MG63 (cell line): Measurements from ENCODE around the gene SHANK1. TPM values are rescaled to one million over a fixed set of nuclear protein-coding genes. Genes with fewer than 3 reads are reported as not detected.

ENCODE experiments used
- DNase-seq: peaks from one replicate; pipeline ENCODE4 v3.0.0-alpha.2; 2020
- H3K27me3 ChIP-seq: fragments of 250-450 bp; sonication (Bioruptor Pico); 2 replicates; pipeline ENCODE4 v1.5.1; 2020; ENCODE audit warnings: mild to moderate bottlenecking, moderate library complexity
- H3K36me3 ChIP-seq: fragments of 250-450 bp; sonication (Bioruptor Pico); 2 replicates; pipeline ENCODE4 v1.5.1; 2020; ENCODE audit warnings: mild to moderate bottlenecking, moderate library complexity
- H3K4me3 ChIP-seq: fragments of 250-450 bp; sonication (Bioruptor Pico); 2 replicates; pipeline ENCODE4 v1.5.1; 2020; ENCODE audit warnings: mild to moderate bottlenecking, moderate library complexity
- H3K9me3 ChIP-seq: fragments of 250-450 bp; sonication (Bioruptor Pico); 2 replicates; pipeline ENCODE4 v1.5.1; 2020; ENCODE audit warnings: mild to moderate bottlenecking, moderate library complexity
- total RNA-seq: library from RNA; depleted of rRNA; stranded (reverse); fragments of >200 nt; shearing (Covaris generic); gene quantifications from 2 replicates; pipeline ENCODE4 v1.2.3, GENCODE V29; 2014; ENCODE audit warnings: low replicate concordance

The SHANK1 gene
- total RNA-seq, 1 experiment from 2014 or later: 3.6 TPM

DNA sequence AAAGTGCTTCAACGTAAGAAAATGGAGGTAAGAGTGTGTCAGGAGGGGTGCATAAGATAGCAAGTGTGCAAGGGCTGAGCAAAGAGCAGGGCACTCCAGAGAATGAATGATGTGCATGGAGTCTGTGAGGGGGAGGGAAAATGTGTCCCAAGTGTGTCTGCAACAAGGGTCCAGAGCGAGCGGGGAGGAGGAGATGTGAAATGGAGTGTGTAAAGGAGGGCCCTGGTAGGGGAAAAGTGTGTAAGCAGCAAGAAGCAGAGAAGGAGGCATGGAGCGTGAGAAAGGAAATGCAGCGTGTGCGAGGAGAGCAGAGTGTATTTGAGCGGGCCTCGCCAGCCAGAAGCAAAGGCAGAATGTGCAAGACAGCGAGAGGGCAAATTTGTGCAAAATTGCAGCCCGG lies 58.6 kb downstream of the SHANK1 start:
- Histone ChIP-seq H3K4me3 (no peak overlapping the region), H3K27me3 (no peaks in the 10 kb centered on the region), H3K9me3 (no peaks in the 10 kb centered on the region; the same call in 1 of the 2 replicates), H3K36me3 (no peaks in the 10 kb centered on the region)
- DNase-seq: no peak

DNA sequence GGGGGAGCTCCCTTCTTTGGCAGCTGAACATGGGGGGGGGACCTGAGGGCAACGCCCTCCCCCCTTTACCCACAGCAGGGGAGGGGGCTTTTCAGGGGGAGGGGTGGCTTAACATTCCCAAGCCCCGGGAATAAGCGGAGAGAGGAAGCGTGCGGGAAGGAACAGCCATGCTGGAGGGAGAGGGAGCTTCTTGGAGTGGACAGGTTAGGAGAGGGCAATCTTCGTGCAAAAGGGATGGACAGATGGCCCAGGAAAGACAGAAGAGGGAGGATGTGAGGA lies 59.6 kb downstream of the SHANK1 start:
- Histone ChIP-seq H3K4me3 (no peak overlapping the region), H3K9me3 (peaks cover 2% of the 10 kb centered on the region), H3K36me3 (no peaks in the 10 kb centered on the region), H3K27me3 (no peaks in the 10 kb centered on the region)
- no peak for DNase-seq

GRCh38 chr19:50659318-50660087 lies 60.1 kb downstream of the SHANK1 start:
- Histone ChIP-seq H3K4me3 (peak overlapping the region; percentile 53), H3K27me3 (0 out of 2 replicates have a peak, but pooled peaks cover 2% of the 10 kb centered on the region), H3K36me3 (no peaks in the 10 kb centered on the region), H3K9me3 (peaks cover 6% of the 10 kb centered on the region)
- no peak for DNase-seq

- Histone ChIP-seq H3K9me3 (peaks cover 6% of the 10 kb centered on the region; the same call in 1 of the 2 replicates), H3K27me3 (peaks cover 3% of the 10 kb centered on the region; the same call in 1 of the 2 replicates), H3K4me3 (peak overlapping the region; percentile 53), H3K36me3 (no peaks in the 10 kb centered on the region)
- DNase-seq: peak; percentile 83
Observed at GRCh38 chr19:50658441-50659317, 60.9 kb downstream of the SHANK1 start.

DNA sequence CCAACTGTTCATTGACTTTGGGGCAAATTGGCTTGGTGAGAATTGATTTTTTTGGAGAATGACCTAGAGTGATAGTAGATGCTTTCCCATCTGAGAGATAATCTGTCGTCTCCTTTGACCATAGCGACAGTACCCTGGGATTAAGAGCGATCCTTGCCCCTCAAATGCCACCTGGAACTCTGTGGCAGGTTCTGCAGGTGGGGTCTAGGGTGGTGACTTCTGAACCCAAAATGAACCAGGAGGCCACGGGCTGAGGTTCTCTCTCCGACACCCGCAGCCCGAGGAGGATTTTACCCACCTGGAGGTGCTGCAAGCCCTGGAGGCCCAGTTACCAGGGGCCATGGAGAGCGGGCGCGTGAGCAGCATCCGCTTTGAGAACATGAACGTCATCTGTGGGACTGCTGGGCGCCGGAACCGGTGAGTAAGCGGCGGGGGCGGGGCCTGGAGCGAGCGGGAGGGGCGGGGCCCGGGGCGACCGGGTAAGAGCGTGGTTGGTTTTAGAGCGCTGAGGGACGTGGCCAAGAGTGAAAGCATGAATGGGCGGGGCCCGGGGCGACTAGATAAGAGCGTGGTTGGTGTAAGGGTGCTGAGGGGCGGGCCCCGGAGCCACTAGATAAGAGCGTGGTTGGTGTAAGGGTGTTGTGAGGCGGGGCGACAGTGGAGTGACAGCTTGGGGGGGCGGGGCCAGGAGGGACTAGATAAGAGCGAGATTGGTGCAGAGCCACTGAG lies 61.7 kb downstream of the SHANK1 start:
- DNase-seq: peak; percentile 99
- Histone ChIP-seq H3K27me3 (peaks cover 10% of the 10 kb centered on the region), H3K9me3 (peaks cover 6% of the 10 kb centered on the region; the same call in 1 of the 2 replicates), H3K4me3 (peak overlapping the region; percentile 53), H3K36me3 (no peaks in the 10 kb centered on the region)

GRCh38 chr19:50657222-50657669 lies 62.4 kb downstream of the SHANK1 start:
- H3K4me3 ChIP-seq: no peak overlapping the region; the same call in 1 of the 2 replicates
- H3K36me3 ChIP-seq: no peaks in the 10 kb centered on the region
- peaks cover 15% of the 10 kb centered on the region for H3K27me3 ChIP-seq
- peaks cover 6% of the 10 kb centered on the region; the same call in 1 of the 2 replicates for H3K9me3 ChIP-seq
- no peak for DNase-seq

DNA sequence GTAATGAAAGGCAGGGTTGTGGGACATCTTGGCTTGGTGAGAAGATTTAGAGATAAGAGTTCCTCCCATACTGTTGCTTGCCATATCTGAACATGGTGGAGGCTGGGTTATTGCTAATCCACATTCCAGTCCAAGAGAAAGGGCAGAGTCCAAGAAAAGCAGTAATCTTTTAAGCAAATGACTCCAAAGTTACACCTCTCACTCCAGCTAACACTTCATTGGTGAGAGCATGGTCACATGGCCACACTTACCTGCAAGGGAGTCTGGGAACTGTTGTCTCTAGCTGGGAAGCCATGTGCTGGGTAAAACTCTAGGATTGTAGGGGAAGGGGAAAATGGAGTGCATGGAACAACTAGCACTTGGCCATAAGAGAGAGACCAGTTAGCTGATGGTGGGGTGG lies 64.7 kb downstream of the SHANK1 start:
- no peak overlapping the region for H3K4me3 ChIP-seq
- H3K27me3 ChIP-seq: peaks cover 20% of the 10 kb centered on the region
- peaks cover 6% of the 10 kb centered on the region; the same call in 1 of the 2 replicates for H3K9me3 ChIP-seq
- H3K36me3 ChIP-seq: no peaks in the 10 kb centered on the region
- DNase-seq: no peak

GRCh38 chr19:50652722-50653121 lies 66.9 kb downstream of the SHANK1 start:
- Histone ChIP-seq H3K27me3 (peaks cover 24% of the 10 kb centered on the region), H3K9me3 (peaks cover 6% of the 10 kb centered on the region; the same call in 1 of the 2 replicates), H3K36me3 (no peaks in the 10 kb centered on the region), H3K4me3 (no peak overlapping the region)
- no peak for DNase-seq

- Histone ChIP-seq H3K36me3 (no peaks in the 10 kb centered on the region), H3K4me3 (no peak overlapping the region), H3K27me3 (peaks cover 29% of the 10 kb centered on the region), H3K9me3 (peaks cover 6% of the 10 kb centered on the region; the same call in 1 of the 2 replicates)
- DNase-seq: no peak
Observed at GRCh38 chr19:50651174-50651573, 68.4 kb downstream of the SHANK1 start.

DNA sequence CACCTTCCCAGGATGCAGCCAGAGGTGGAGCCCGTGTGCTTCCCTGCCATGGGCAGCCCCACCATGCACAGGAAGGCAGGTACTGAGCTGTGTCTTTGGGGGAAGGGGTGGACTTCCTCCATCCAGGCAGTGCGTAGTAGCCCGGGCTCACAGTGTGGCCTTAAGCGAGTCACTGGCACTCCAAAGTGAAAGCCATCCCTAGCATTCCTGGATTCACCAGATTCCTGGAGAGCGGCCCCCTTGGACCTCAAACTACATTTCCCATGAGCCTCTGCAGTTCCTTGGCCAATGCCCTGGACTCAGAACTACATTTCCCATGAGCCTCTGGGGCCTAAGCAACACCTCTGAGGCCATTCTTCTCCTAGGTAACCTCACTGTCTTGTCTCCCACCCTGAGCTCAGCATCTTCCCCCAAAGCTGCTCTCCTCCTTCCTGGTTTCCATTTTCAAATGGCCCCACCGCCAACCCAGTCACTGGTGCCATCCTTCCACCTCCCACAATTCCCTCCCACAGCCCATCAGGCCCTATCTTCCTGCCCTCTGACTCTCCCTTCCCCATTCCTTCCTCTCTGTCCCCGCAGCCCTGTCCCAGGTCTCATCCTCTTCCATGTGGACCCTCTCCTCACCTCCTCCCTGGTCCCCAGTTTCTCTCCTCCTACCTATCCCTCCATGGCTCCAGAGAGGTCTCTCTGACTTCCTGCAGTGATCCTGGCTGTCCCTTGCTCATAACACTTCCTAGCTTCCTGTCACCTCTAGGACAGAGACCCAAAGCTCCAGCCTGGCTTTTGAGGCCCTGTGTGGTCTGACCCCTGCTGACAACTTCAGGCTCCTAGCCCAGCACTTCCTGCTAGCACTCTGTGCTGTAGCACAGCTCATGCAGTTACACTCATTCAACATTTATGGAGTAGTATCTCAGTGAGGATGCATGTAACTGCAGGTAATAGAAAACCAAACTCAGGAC lies 69.9 kb downstream of the SHANK1 start, which contains the start of gene C19orf81:
Gene C19orf81 (plus strand): TSS at position 13 of the 959 bp plus-strand sequence. CDS start 0 bp downstream, at position 13.
- no peak for DNase-seq
- Histone ChIP-seq H3K4me3 (no peak within 1 kb of the TSS), H3K36me3 (no peaks in the 10 kb centered on the region), H3K27me3 (peaks cover 41% of the 10 kb centered on the region), H3K9me3 (peaks cover under 1% of the 10 kb centered on the region; the same call in 1 of the 2 replicates)

- no peaks in the 10 kb centered on the region for H3K9me3 ChIP-seq
- DNase-seq: no peak
Observed at GRCh38 chr19:50648659-50649058, 70.9 kb downstream of the SHANK1 start.

DNA sequence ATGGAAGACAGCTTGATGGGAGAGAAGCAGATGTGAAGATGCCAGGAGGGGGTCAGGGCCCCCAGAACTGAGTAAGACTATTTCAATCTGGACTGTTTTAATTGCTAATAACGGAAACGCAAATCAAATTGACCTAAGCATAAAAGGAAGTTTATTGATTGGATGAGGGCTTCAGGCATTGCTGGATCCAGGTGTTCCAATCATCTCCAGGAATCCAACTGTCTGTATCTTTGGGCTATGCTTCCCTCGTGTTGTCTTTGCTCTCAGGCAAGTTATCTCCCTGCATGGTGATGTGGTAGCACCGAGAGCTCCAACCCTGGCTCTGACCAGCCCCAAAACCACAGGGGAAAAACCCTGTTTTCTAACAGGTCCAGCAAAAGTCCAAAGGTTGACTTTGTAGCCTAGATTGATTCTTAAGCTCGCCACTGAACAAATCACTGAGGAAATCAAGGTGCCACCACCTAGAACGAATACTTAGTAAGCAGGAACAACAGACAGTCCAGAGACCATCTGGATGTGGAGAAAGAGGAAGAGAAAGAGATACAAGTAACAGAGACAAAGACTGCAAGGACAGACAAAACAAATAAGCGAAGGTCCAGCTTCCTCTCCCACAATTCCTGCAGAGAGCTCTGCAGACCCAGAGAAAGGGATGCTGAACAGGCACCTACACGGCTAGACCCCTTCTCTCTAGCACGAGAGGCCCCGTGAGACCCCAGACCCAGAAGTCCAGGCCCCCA lies 71.6 kb downstream of the SHANK1 start:
- H3K4me3 ChIP-seq: no peak overlapping the region
- no peaks in the 10 kb centered on the region for H3K36me3 ChIP-seq
- DNase-seq: no peak
- H3K27me3 ChIP-seq: peaks cover 50% of the 10 kb centered on the region
- no peaks in the 10 kb centered on the region for H3K9me3 ChIP-seq

More at GRCh38 chr19:50648659-50649058, 70.9 kb downstream of the SHANK1 start:
- H3K27me3 ChIP-seq: peaks cover 49% of the 10 kb centered on the region
- H3K4me3 ChIP-seq: no peak overlapping the region
- no peaks in the 10 kb centered on the region for H3K36me3 ChIP-seq

DNA sequence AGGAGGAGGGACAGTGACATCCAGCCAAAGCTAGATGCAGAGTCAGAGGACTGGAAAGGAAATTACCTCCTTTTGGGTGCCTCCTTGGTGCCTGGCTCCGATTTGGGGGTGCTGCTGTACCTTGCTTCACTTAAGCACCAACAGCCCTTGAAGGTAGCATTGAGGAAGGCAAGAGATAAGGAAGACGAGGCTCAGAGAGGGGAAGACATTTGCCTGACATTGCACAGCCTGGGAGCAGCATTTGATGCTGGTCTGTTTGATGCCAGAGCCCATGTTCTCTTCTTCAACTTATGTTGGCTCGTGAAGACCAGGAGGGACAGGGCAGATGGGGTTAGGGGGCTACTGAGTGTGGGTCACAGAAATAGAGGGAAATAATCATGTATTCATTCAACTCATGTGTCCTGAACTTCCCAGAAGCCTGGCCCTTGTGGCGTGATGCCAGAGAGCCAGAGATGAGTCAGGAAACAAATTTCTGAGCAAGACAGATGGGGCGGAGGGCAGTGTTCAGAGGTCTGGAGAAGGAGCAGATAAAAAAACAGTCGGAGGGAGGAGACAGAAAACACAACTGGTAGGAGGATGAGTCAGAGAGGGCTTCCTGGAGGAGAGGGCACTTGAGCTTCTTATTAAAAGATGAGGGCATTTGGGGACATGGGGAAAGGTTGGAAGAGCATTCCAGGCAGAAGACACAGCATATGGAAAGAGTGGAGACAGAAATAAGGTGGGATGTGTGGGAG lies 73.4 kb downstream of the SHANK1 start:
- peaks cover 60% of the 10 kb centered on the region for H3K27me3 ChIP-seq
- DNase-seq: peak; percentile 83
- no peaks in the 10 kb centered on the region for H3K36me3 ChIP-seq
- H3K9me3 ChIP-seq: no peaks in the 10 kb centered on the region
- H3K4me3 ChIP-seq: no peak overlapping the region

GRCh38 chr19:50645107-50645506 lies 74.5 kb downstream of the SHANK1 start:
- Histone ChIP-seq H3K4me3 (no peak overlapping the region), H3K27me3 (peaks cover 64% of the 10 kb centered on the region), H3K36me3 (no peaks in the 10 kb centered on the region), H3K9me3 (no peaks in the 10 kb centered on the region)
- DNase-seq: no peak
